ENCODE measurements around the gene ECI1.

The ECI1 gene

GRCh38 chr16:2282262-2282661 is 30.9 kb upstream of the ECI1 start:
- H3K4me1 ChIP-seq (ENCODE audit: control insufficient read depth in 1 of 2, insufficient read depth in 2 of 2, low read length in 2 of 2), result no peaks in the 10 kb centered on the region
- H2AK5ac ChIP-seq (ENCODE audit: low read length), result no peak overlapping the region
- no peak overlapping the region for H3K27ac ChIP-seq (ENCODE audit: low read depth, low read length)
- no peak overlapping the region for H3K9ac ChIP-seq (ENCODE audit: low read length)
- no peak overlapping the region for H2AFZ ChIP-seq (ENCODE audit: insufficient read depth, low read length, poor library complexity)
- no peak overlapping the region for H2BK120ac ChIP-seq (ENCODE audit: insufficient read depth, low read length, poor library complexity)
- H3K27me3 ChIP-seq (ENCODE audit: insufficient read depth, low read length), result no peaks in the 10 kb centered on the region
- H3K4me2 ChIP-seq (ENCODE audit: low read length), result no peak overlapping the region
- H4K91ac ChIP-seq (ENCODE audit: low read depth, low read length), result no peak overlapping the region
- no peak overlapping the region for H3K23ac ChIP-seq (ENCODE audit: low read length)
- no peak overlapping the region for H3K18ac ChIP-seq (ENCODE audit: low read length)
- H2BK12ac ChIP-seq (ENCODE audit: low read length), result no peak overlapping the region
- no peak overlapping the region for H3K4me3 ChIP-seq (ENCODE audit: low read depth, low read length)
- DNase-seq, result no peak
- no peak overlapping the region for H4K8ac ChIP-seq (ENCODE audit: low read depth, low read length)
- no peaks in the 10 kb centered on the region for H3K79me2 ChIP-seq (ENCODE audit: control insufficient read depth, insufficient read depth, low read length, poor library complexity)
- no peak overlapping the region for H4K12ac ChIP-seq (ENCODE audit: low read depth, low read length)
- peaks cover 2% of the 10 kb centered on the region for H3K9me3 ChIP-seq (ENCODE audit: insufficient read depth, low read depth, low read length)
- no peak overlapping the region for H3K4ac ChIP-seq (ENCODE audit: low read depth, low read length)
- H3K79me1 ChIP-seq (ENCODE audit: low read length), result no peaks in the 10 kb centered on the region
- H3K36me3 ChIP-seq (ENCODE audit: control insufficient read depth in 1 of 2, insufficient read depth in 2 of 2, low read length in 2 of 2), result no peaks in the 10 kb centered on the region
- WGBS (ENCODE audit: extremely low coverage, insufficient coverage, insufficient read length), result no CpG with 5 or more reads among the region's 5 CpGs
- no peak overlapping the region for H2BK5ac ChIP-seq (ENCODE audit: low read depth, low read length, poor library complexity)
- no peak overlapping the region for H3K14ac ChIP-seq (ENCODE audit: low read length)

GRCh38 chr16:2280981-2281542 is 29.7 kb upstream of the ECI1 start:
- peaks cover 2% of the 10 kb centered on the region for H3K9me3 ChIP-seq (ENCODE audit: insufficient read depth, low read depth, low read length)
- H3K14ac ChIP-seq (ENCODE audit: low read length), result no peak overlapping the region
- H4K12ac ChIP-seq (ENCODE audit: low read depth, low read length), result no peak overlapping the region
- no peak overlapping the region for H3K9ac ChIP-seq (ENCODE audit: low read length)
- H4K91ac ChIP-seq (ENCODE audit: low read depth, low read length), result no peak overlapping the region
- no peak overlapping the region for H2BK120ac ChIP-seq (ENCODE audit: insufficient read depth, low read length, poor library complexity)
- no peak overlapping the region for H2AK5ac ChIP-seq (ENCODE audit: low read length)
- no peak overlapping the region for H3K4me2 ChIP-seq (ENCODE audit: low read length)
- H3K4me3 ChIP-seq (ENCODE audit: low read depth, low read length), result no peak overlapping the region
- no peaks in the 10 kb centered on the region for H3K36me3 ChIP-seq (ENCODE audit: control insufficient read depth in 1 of 2, insufficient read depth in 2 of 2, low read length in 2 of 2)
- no peak overlapping the region for H4K8ac ChIP-seq (ENCODE audit: low read depth, low read length)
- no peak overlapping the region for H2BK12ac ChIP-seq (ENCODE audit: low read length)
- DNase-seq, result no peak
- no peaks in the 10 kb centered on the region for H3K79me2 ChIP-seq (ENCODE audit: control insufficient read depth, insufficient read depth, low read length, poor library complexity)
- no CpG with 5 or more reads among the region's 24 CpGs for WGBS (ENCODE audit: extremely low coverage, insufficient coverage, insufficient read length)
- H3K79me1 ChIP-seq (ENCODE audit: low read length), result no peaks in the 10 kb centered on the region
- H3K27ac ChIP-seq (ENCODE audit: low read depth, low read length), result no peak overlapping the region
- H3K4ac ChIP-seq (ENCODE audit: low read depth, low read length), result no peak overlapping the region
- no peak overlapping the region for H3K23ac ChIP-seq (ENCODE audit: low read length)
- no peak overlapping the region for H3K18ac ChIP-seq (ENCODE audit: low read length)
- no peak overlapping the region for H2AFZ ChIP-seq (ENCODE audit: insufficient read depth, low read length, poor library complexity)
- no peaks in the 10 kb centered on the region for H3K4me1 ChIP-seq (ENCODE audit: control insufficient read depth in 1 of 2, insufficient read depth in 2 of 2, low read length in 2 of 2)
- H2BK5ac ChIP-seq (ENCODE audit: low read depth, low read length, poor library complexity), result no peak overlapping the region
- no peaks in the 10 kb centered on the region for H3K27me3 ChIP-seq (ENCODE audit: insufficient read depth, low read length)

GRCh38 chr16:2280461-2280860 is 29.1 kb upstream of the ECI1 start:
- no peak overlapping the region for H3K14ac ChIP-seq (ENCODE audit: low read length)
- H2AFZ ChIP-seq (ENCODE audit: insufficient read depth, low read length, poor library complexity), result no peak overlapping the region
- no peaks in the 10 kb centered on the region for H3K27me3 ChIP-seq (ENCODE audit: insufficient read depth, low read length)
- no peak overlapping the region for H4K91ac ChIP-seq (ENCODE audit: low read depth, low read length)
- no peaks in the 10 kb centered on the region for H3K4me1 ChIP-seq (ENCODE audit: control insufficient read depth in 1 of 2, insufficient read depth in 2 of 2, low read length in 2 of 2)
- H4K12ac ChIP-seq (ENCODE audit: low read depth, low read length), result no peak overlapping the region
- no peak overlapping the region for H3K9ac ChIP-seq (ENCODE audit: low read length)
- H3K27ac ChIP-seq (ENCODE audit: low read depth, low read length), result no peak overlapping the region
- WGBS (ENCODE audit: extremely low coverage, insufficient coverage, insufficient read length), result no CpG with 5 or more reads among the region's 8 CpGs
- H3K18ac ChIP-seq (ENCODE audit: low read length), result no peak overlapping the region
- peaks cover 2% of the 10 kb centered on the region for H3K9me3 ChIP-seq (ENCODE audit: insufficient read depth, low read depth, low read length)
- no peaks in the 10 kb centered on the region for H3K79me1 ChIP-seq (ENCODE audit: low read length)
- H3K36me3 ChIP-seq (ENCODE audit: control insufficient read depth in 1 of 2, insufficient read depth in 2 of 2, low read length in 2 of 2), result no peaks in the 10 kb centered on the region
- no peak overlapping the region for H3K4me2 ChIP-seq (ENCODE audit: low read length)
- no peak overlapping the region for H3K4me3 ChIP-seq (ENCODE audit: low read depth, low read length)
- no peak overlapping the region for H2BK5ac ChIP-seq (ENCODE audit: low read depth, low read length, poor library complexity)
- H3K4ac ChIP-seq (ENCODE audit: low read depth, low read length), result no peak overlapping the region
- no peaks in the 10 kb centered on the region for H3K79me2 ChIP-seq (ENCODE audit: control insufficient read depth, insufficient read depth, low read length, poor library complexity)
- no peak overlapping the region for H4K8ac ChIP-seq (ENCODE audit: low read depth, low read length)
- no peak overlapping the region for H2BK12ac ChIP-seq (ENCODE audit: low read length)
- H2BK120ac ChIP-seq (ENCODE audit: insufficient read depth, low read length, poor library complexity), result no peak overlapping the region
- no peak for DNase-seq
- H2AK5ac ChIP-seq (ENCODE audit: low read length), result no peak overlapping the region
- H3K23ac ChIP-seq (ENCODE audit: low read length), result no peak overlapping the region

- Histone ChIP-seq H3K4me3 (ENCODE audit: low read depth, low read length) (no peak overlapping the region), H2AK5ac (ENCODE audit: low read length) (no peak overlapping the region), H3K9me3 (ENCODE audit: insufficient read depth, low read depth, low read length) (peaks cover 2% of the 10 kb centered on the region), H4K8ac (ENCODE audit: low read depth, low read length) (no peak overlapping the region), H3K4ac (ENCODE audit: low read depth, low read length) (no peak overlapping the region), H3K23ac (ENCODE audit: low read length) (no peak overlapping the region), H3K27ac (ENCODE audit: low read depth, low read length) (no peak overlapping the region), H4K12ac (ENCODE audit: low read depth, low read length) (no peak overlapping the region), H3K14ac (ENCODE audit: low read length) (no peak overlapping the region), H2BK120ac (ENCODE audit: insufficient read depth, low read length, poor library complexity) (no peak overlapping the region), H3K4me1 (ENCODE audit: control insufficient read depth in 1 of 2, insufficient read depth in 2 of 2, low read length in 2 of 2) (no peaks in the 10 kb centered on the region), H2BK5ac (ENCODE audit: low read depth, low read length, poor library complexity) (no peak overlapping the region), H2AFZ (ENCODE audit: insufficient read depth, low read length, poor library complexity) (no peak overlapping the region), H3K79me1 (ENCODE audit: low read length) (no peaks in the 10 kb centered on the region), H3K36me3 (ENCODE audit: control insufficient read depth in 1 of 2, insufficient read depth in 2 of 2, low read length in 2 of 2) (no peaks in the 10 kb centered on the region), H3K79me2 (ENCODE audit: control insufficient read depth, insufficient read depth, low read length, poor library complexity) (no peaks in the 10 kb centered on the region), H4K91ac (ENCODE audit: low read depth, low read length) (no peak overlapping the region), H3K4me2 (ENCODE audit: low read length) (no peak overlapping the region), H3K18ac (ENCODE audit: low read length) (no peak overlapping the region), H3K27me3 (ENCODE audit: insufficient read depth, low read length) (no peaks in the 10 kb centered on the region), H3K9ac (ENCODE audit: low read length) (no peak overlapping the region), H2BK12ac (ENCODE audit: low read length) (no peak overlapping the region)
- no CpG with 5 or more reads among the region's 26 CpGs for WGBS (ENCODE audit: extremely low coverage, insufficient coverage, insufficient read length)
- DNase-seq, result no peak
These were observed 27.8 kb upstream of the ECI1 start for GRCh38 chr16:2278956-2279800.
